Neural progenitor cell (in vitro differentiated cells): ENCODE measurements around the gene TBC1D2.

ENCODE experiments used
- EZH2 ChIP-seq: fragments of 200-600 bp; sonication (generic); IDR thresholded peaks from 2 replicates; pipeline ENCODE4 v1.6.1; 2017; ENCODE audit warnings: antibody characterized with exemption, mild to moderate bottlenecking, moderate library complexity
- EZH2phosphoT487 ChIP-seq: fragments of 200-600 bp; sonication (generic); IDR thresholded peaks from 2 replicates; pipeline ENCODE4 v1.6.1; 2017; ENCODE audit warnings: antibody characterized with exemption
- TF ChIP-seq, protein P1 (sequence below): fragments of 200-600 bp; sonication (generic); IDR thresholded peaks from 2 replicates; pipeline ENCODE4 v1.5.1; 2017; ENCODE audit warnings: antibody characterized with exemption, mild to moderate bottlenecking

DNA sequence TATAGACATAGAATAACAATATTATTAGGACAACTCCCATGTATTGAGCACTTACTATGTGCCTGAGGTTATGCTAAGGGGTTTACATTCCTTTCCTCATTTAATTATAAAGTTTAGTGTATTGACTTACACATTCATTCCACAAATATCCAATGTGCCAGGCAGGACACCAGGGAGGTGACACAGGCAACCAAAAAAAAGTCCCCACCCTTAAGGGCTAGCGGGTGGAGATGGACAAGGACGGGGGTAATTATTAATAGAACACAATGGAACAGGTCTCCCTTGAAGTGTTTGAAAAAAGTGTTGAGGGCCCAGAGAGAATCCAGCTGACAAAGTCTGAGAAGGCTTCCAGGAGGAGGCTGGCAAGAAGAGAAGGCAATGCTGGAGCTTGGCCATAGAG, 5.7 kb downstream of the TBC1D2 start:
- TF ChIP-seq, protein P1, sequence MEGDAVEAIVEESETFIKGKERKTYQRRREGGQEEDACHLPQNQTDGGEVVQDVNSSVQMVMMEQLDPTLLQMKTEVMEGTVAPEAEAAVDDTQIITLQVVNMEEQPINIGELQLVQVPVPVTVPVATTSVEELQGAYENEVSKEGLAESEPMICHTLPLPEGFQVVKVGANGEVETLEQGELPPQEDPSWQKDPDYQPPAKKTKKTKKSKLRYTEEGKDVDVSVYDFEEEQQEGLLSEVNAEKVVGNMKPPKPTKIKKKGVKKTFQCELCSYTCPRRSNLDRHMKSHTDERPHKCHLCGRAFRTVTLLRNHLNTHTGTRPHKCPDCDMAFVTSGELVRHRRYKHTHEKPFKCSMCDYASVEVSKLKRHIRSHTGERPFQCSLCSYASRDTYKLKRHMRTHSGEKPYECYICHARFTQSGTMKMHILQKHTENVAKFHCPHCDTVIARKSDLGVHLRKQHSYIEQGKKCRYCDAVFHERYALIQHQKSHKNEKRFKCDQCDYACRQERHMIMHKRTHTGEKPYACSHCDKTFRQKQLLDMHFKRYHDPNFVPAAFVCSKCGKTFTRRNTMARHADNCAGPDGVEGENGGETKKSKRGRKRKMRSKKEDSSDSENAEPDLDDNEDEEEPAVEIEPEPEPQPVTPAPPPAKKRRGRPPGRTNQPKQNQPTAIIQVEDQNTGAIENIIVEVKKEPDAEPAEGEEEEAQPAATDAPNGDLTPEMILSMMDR = no peak
- TF ChIP-seq EZH2 (no peak), EZH2phosphoT487 (no peak)
